Trophoblast cell (in vitro differentiated cells and primary cell): ENCODE measurements around the gene DYNLT2B.
"Not testable (repeated sequence)": the region's sequence is repeated elsewhere in the genome, so short reads cannot be mapped to it uniquely, and the experiment has no call there.

Experiments used
- DNase-seq, 2 donors: peaks; one replicate each; pipeline ENCODE4 v3.0.0-alpha.2; 2016
- H2AFZ ChIP-seq: 2 replicates; pipeline ENCODE4 v1.6.1; 2013; ENCODE audit warnings: low read length, moderate library complexity, mild to moderate bottlenecking; ENCODE audit not compliant: insufficient read depth, poor library complexity
- H2AK5ac ChIP-seq: 2 replicates; pipeline ENCODE4 v1.6.1; 2013; ENCODE audit warnings: mild to moderate bottlenecking, low read length
- H2BK120ac ChIP-seq: 2 replicates; pipeline ENCODE4 v1.6.1; 2013; ENCODE audit warnings: low read length, mild to moderate bottlenecking, moderate library complexity; ENCODE audit not compliant: insufficient read depth, poor library complexity
- H2BK12ac ChIP-seq: 2 replicates; pipeline ENCODE4 v1.6.1; 2013; ENCODE audit warnings: mild to moderate bottlenecking, low read length, moderate library complexity
- H2BK5ac ChIP-seq: 2 replicates; pipeline ENCODE4 v1.6.1; 2013; ENCODE audit warnings: low read length, low read depth, moderate library complexity, mild to moderate bottlenecking; ENCODE audit not compliant: poor library complexity
- H3K14ac ChIP-seq: 2 replicates; pipeline ENCODE4 v1.6.1; 2013; ENCODE audit warnings: mild to moderate bottlenecking, low read length
- H3K18ac ChIP-seq: 2 replicates; pipeline ENCODE4 v1.6.1; 2013; ENCODE audit warnings: mild to moderate bottlenecking, low read length
- H3K23ac ChIP-seq: 2 replicates; pipeline ENCODE4 v1.6.1; 2013; ENCODE audit warnings: low read length
- H3K27ac ChIP-seq: 2 replicates; pipeline ENCODE4 v1.5.1; 2013; ENCODE audit warnings: low read depth, mild to moderate bottlenecking, inconsistent platforms, low read length, moderate library complexity
- H3K27me3 ChIP-seq: 2 replicates; pipeline ENCODE4 v1.6.1; 2013; ENCODE audit warnings: inconsistent platforms, mild to moderate bottlenecking, low read length, moderate library complexity; ENCODE audit not compliant: insufficient read depth
- H3K36me3 ChIP-seq, 2 experiments: 1 replicate in 1 of 2; 2 replicates in 1 of 2; pipeline ENCODE4 v1.6.1; 2013; ENCODE audit warnings: low read length in 2 of 2, mild to moderate bottlenecking in 2 of 2, moderate library complexity in 1 of 2; ENCODE audit not compliant: insufficient read depth in 2 of 2, control insufficient read depth in 1 of 2
- H3K4ac ChIP-seq: 2 replicates; pipeline ENCODE4 v1.6.1; 2013; ENCODE audit warnings: low read depth, mild to moderate bottlenecking, low read length, moderate library complexity
- H3K4me1 ChIP-seq, 2 experiments: 1 replicate in 1 of 2; 2 replicates in 1 of 2; pipeline ENCODE4 v1.6.1; 2013; ENCODE audit warnings: low read length in 2 of 2, mild to moderate bottlenecking in 2 of 2, moderate library complexity in 1 of 2; ENCODE audit not compliant: insufficient read depth in 2 of 2, control insufficient read depth in 1 of 2
- H3K4me2 ChIP-seq: 2 replicates; pipeline ENCODE4 v1.6.1; 2013; ENCODE audit warnings: inconsistent platforms, mild to moderate bottlenecking, low read length, moderate library complexity
- H3K4me3 ChIP-seq: 2 replicates; pipeline ENCODE4 v1.5.1; 2013; ENCODE audit warnings: mild to moderate bottlenecking, low read depth, low read length, inconsistent platforms
- H3K79me1 ChIP-seq: one replicate; pipeline ENCODE4 v1.6.1; 2013; ENCODE audit warnings: low read length
- H3K79me2 ChIP-seq: 2 replicates; pipeline ENCODE4 v1.6.1; 2013; ENCODE audit warnings: low read length, mild to moderate bottlenecking; ENCODE audit not compliant: control insufficient read depth, insufficient read depth, poor library complexity
- H3K9ac ChIP-seq: 2 replicates; pipeline ENCODE4 v1.6.1; 2013; ENCODE audit warnings: mild to moderate bottlenecking, low read length
- H3K9me3 ChIP-seq: 2 replicates; pipeline ENCODE4 v1.6.1; 2013; ENCODE audit warnings: low read depth, mild to moderate bottlenecking, control low read depth, inconsistent platforms, low read length; ENCODE audit not compliant: insufficient read depth
- H4K12ac ChIP-seq: 2 replicates; pipeline ENCODE4 v1.6.1; 2013; ENCODE audit warnings: low read depth, mild to moderate bottlenecking, low read length, moderate library complexity
- H4K8ac ChIP-seq: 2 replicates; pipeline ENCODE4 v1.6.1; 2013; ENCODE audit warnings: low read depth, mild to moderate bottlenecking, low read length, moderate library complexity
- H4K91ac ChIP-seq: one replicate; pipeline ENCODE4 v1.6.1; 2013; ENCODE audit warnings: low read depth, mild to moderate bottlenecking, low read length, moderate library complexity
- WGBS: extraction: QIAGEN DNeasy Blood & Tissue Kit; methylation state at CpG from one replicate; pipeline ENCODE4 v1.1.7; 2013; ENCODE audit warnings: missing lambda C conversion rate; ENCODE audit not compliant: insufficient read length, insufficient coverage; ENCODE audit errors: extremely low coverage; 5-methylcytosine and 5-hydroxymethylcytosine counted together

Gene DYNLT2B

DNA sequence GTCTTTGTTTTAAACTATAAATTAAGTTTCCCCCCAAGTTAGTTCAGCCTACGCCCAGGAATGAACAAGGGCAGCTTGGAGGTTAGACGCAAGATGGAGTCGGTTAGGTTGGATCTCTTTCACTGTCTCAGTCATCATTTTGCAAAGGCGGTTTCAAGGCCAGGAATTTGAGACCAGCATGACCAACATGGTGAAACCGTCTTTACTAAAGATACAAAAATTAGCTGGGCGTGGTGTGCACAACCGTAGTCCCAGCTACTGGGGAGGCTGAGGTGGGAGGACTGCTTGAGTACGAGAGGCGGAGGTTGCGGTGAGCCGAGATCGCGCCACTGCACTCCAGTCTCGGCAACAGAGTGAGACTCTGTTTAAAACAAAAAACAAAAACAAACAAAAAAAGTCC, 25.9 kb upstream of the DYNLT2B start:
- not testable (repeated sequence) for H3K4ac ChIP-seq, H3K23ac ChIP-seq
- no CpG with 5 or more reads among the region's 14 CpGs for WGBS

DNA sequence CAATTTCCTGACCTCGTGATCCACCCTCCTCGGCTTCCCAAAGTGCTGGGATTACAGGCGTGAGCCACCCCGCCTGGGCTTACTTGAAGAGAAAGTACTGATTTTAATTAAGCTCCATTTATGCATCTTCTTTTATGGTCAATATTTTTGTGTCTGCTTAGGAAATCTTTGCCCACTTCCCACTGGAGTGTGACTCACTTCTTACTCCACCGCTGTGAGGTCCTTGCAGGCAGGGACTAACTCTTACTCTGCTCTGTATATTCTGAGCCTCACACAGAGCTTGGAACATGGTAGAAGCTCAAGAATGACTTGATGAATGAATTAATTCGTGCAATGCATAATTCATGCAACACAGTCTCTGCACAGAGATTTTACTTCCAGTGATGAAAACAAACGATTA, 23.1 kb upstream of the DYNLT2B start:
- no peak overlapping the region for H4K8ac ChIP-seq
- no peak overlapping the region for H3K4me2 ChIP-seq
- H3K27ac ChIP-seq: no peak overlapping the region
- peak; percentile 9 to 19 for DNase-seq
- H3K23ac ChIP-seq: no peak overlapping the region
- H2BK5ac ChIP-seq: no peak overlapping the region
- H3K4ac ChIP-seq: no peak overlapping the region
- no peaks in the 10 kb centered on the region for H3K79me2 ChIP-seq
- H2BK12ac ChIP-seq: no peak overlapping the region
- H3K18ac ChIP-seq: no peak overlapping the region
- H3K14ac ChIP-seq: no peak overlapping the region
- no peaks in the 10 kb centered on the region for H3K4me1 ChIP-seq
- H2AK5ac ChIP-seq: no peak overlapping the region
- H3K9me3 ChIP-seq: no peaks in the 10 kb centered on the region
- H3K4me3 ChIP-seq: no peak overlapping the region
- no peak overlapping the region for H4K12ac ChIP-seq
- H3K36me3 ChIP-seq: peaks cover 0 to 3% of the 10 kb centered on the region in 2 experiments
- no peak overlapping the region for H2BK120ac ChIP-seq
- H3K27me3 ChIP-seq: no peaks in the 10 kb centered on the region
- H2AFZ ChIP-seq: no peak overlapping the region
- H3K79me1 ChIP-seq: peaks cover 1% of the 10 kb centered on the region
- no peak overlapping the region for H3K9ac ChIP-seq
- H4K91ac ChIP-seq: no peak overlapping the region
- WGBS: no CpG with 5 or more reads among the region's 7 CpGs

More for the DNA sequence above, 25.9 kb upstream of the DYNLT2B start:
- H2AK5ac ChIP-seq, H2AFZ ChIP-seq, H2BK12ac ChIP-seq, H3K9ac ChIP-seq, H4K91ac ChIP-seq, H3K79me1 ChIP-seq, H3K18ac ChIP-seq, H3K4me1 ChIP-seq, H3K4me3 ChIP-seq, H3K4me2 ChIP-seq, H3K27me3 ChIP-seq, H2BK120ac ChIP-seq, H2BK5ac ChIP-seq, H3K9me3 ChIP-seq, H3K36me3 ChIP-seq, H3K79me2 ChIP-seq, H3K14ac ChIP-seq, H3K27ac ChIP-seq, H4K8ac ChIP-seq, H4K12ac ChIP-seq: not testable (repeated sequence)
- DNase-seq: peak; percentile 53 to 79

- Histone ChIP-seq H3K4me3 (no peak overlapping the region), H3K79me2 (no peaks in the 10 kb centered on the region), H3K27me3 (no peaks in the 10 kb centered on the region), H2AFZ (no peak overlapping the region), H4K8ac (no peak overlapping the region), H2BK120ac (no peak overlapping the region), H3K18ac (no peak overlapping the region), H2AK5ac (no peak overlapping the region), H2BK12ac (no peak overlapping the region), H3K9me3 (no peaks in the 10 kb centered on the region), H2BK5ac (no peak overlapping the region), H4K91ac (no peak overlapping the region), H3K79me1 (peaks cover 1% of the 10 kb centered on the region), H3K36me3 (peaks cover 0 to 2% of the 10 kb centered on the region in 2 experiments), H3K4me1 (no peaks in the 10 kb centered on the region), H3K4ac (no peak overlapping the region), H3K23ac (no peak overlapping the region), H3K27ac (no peak overlapping the region), H3K4me2 (no peak overlapping the region), H3K9ac (no peak overlapping the region), H3K14ac (no peak overlapping the region), H4K12ac (no peak overlapping the region)
- WGBS: no CpG with 5 or more reads among the region's 2 CpGs
- DNase-seq: no peak
Observed at GRCh38 chr3:196340466-196340865, 22.4 kb upstream of the DYNLT2B start.

DNA sequence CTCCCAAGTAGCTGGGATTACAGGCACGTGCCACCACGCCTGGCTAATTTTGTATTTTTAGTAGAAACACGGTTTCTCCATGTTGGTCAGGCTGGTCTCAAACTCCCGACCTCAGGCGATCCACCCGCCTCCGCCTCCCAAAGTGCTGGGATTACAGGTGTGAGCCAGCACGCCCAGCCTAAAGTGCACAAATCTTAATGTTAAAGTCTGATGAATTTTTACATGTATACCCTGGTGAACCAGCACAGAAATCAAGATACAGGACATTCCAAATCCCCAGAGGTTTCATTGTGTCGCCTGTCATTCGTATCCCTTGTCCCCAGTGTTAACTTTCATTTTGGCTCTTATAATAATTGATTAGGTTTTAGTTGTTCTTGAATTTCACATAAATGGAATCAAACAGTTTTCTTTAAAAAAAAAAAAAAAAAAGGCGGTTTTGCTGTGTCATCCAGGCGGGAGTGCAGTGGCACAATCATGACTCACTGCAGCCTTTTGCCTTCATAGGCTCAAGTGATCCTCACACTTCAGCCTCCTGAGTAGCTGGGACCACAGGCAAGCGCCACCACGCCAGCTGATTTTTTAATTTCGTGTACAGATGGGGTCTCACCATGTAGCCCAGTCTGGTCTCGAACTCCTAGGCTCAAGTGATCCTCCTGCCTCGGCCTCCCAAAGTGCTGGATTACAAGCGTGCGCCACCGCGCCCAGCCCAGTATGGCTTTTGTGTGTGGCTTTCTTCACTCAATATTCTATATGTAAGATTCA, 21.6 kb upstream of the DYNLT2B start:
- no peaks in the 10 kb centered on the region for H3K36me3 ChIP-seq
- H2BK120ac ChIP-seq: no peak overlapping the region
- H2AFZ ChIP-seq: no peak overlapping the region
- no peaks in the 10 kb centered on the region for H3K4me1 ChIP-seq
- H3K4me3 ChIP-seq: no peak overlapping the region
- H3K23ac ChIP-seq: no peak overlapping the region
- H4K91ac ChIP-seq: no peak overlapping the region
- DNase-seq: peak; percentile 19 to 58
- H3K9ac ChIP-seq: no peak overlapping the region
- H2BK12ac ChIP-seq: no peak overlapping the region
- H3K27ac ChIP-seq: no peak overlapping the region
- WGBS: no CpG with 5 or more reads among the region's 21 CpGs
- H4K8ac ChIP-seq: no peak overlapping the region
- no peak overlapping the region for H3K14ac ChIP-seq
- no peak overlapping the region for H4K12ac ChIP-seq
- no peak overlapping the region for H3K18ac ChIP-seq
- no peak overlapping the region for H2AK5ac ChIP-seq
- H3K4ac ChIP-seq: no peak overlapping the region
- no peak overlapping the region for H2BK5ac ChIP-seq
- H3K4me2 ChIP-seq: no peak overlapping the region
- H3K27me3 ChIP-seq: no peaks in the 10 kb centered on the region
- H3K9me3 ChIP-seq: no peaks in the 10 kb centered on the region
- no peaks in the 10 kb centered on the region for H3K79me2 ChIP-seq
- peaks cover 1% of the 10 kb centered on the region for H3K79me1 ChIP-seq
